GM19239 (cell line): Measurements from ENCODE around the gene ISY1.
A peak's percentile ranks its signal among the peaks of the same experiment; 100 is the strongest.
"Not testable (repeated sequence)": the region's sequence is repeated elsewhere in the genome, so short reads cannot be mapped to it uniquely, and the experiment has no call there.

Experiments used
- DNase-seq: peaks from one replicate; pipeline ENCODE4 v3.0.0; 2011; ENCODE audit warnings: low spot score; ENCODE audit not compliant: insufficient read length
- FAIRE-seq: peaks from 2 replicates; lab custom pipeline; 2011; peaks lifted over from hg19 to GRCh38; lab: Jason Lieb, UNC

ISY1 gene

GRCh38 chr3:129101370-129102138, 59.3 kb downstream of the ISY1 start:
- no peak for FAIRE-seq
- no peak for DNase-seq

- DNase-seq (no peak), FAIRE-seq (no peak)
These were observed 60.6 kb downstream of the ISY1 start for GRCh38 chr3:129100274-129100673.

- no peak for DNase-seq
- FAIRE-seq = no peak
These were observed 65.6 kb downstream of the ISY1 start for GRCh38 chr3:129095285-129095684.

- FAIRE-seq = not testable (repeated sequence)
These were observed 72.6 kb downstream of the ISY1 start for GRCh38 chr3:129088312-129088711.

GRCh38 chr3:129087904-129088303, 73.0 kb downstream of the ISY1 start:
- FAIRE-seq = peak; percentile 70
- DNase-seq = not testable (repeated sequence)

More at GRCh38 chr3:129088312-129088711, 72.6 kb downstream of the ISY1 start:
- not testable (repeated sequence) for DNase-seq

- FAIRE-seq (no peak), DNase-seq (no peak)
These were observed 73.6 kb downstream of the ISY1 start for GRCh38 chr3:129087138-129087702.

GRCh38 chr3:129085818-129086217, 75.0 kb downstream of the ISY1 start:
- FAIRE-seq (no peak), DNase-seq (no peak)

GRCh38 chr3:129085165-129085715, 75.6 kb downstream of the ISY1 start:
- FAIRE-seq (no peak), DNase-seq (no peak)

- FAIRE-seq = no peak
- no peak for DNase-seq
These were observed 76.4 kb downstream of the ISY1 start for GRCh38 chr3:129084501-129084900.

GRCh38 chr3:129082026-129082425, 78.8 kb downstream of the ISY1 start:
- DNase-seq (no peak), FAIRE-seq (no peak)

- DNase-seq (no peak), FAIRE-seq (no peak)
These were observed 79.4 kb downstream of the ISY1 start for GRCh38 chr3:129081503-129081902.

- FAIRE-seq = no peak
- no peak for DNase-seq
These were observed 82.4 kb downstream of the ISY1 start for GRCh38 chr3:129078510-129078909.
